Right hindlimb (tissue), 1 donor: ENCODE measurements around the gene APOL6.
"Not testable (repeated sequence)": the region's sequence is repeated elsewhere in the genome, so short reads cannot be mapped to it uniquely, and the experiment has no call there.

ENCODE experiments used
- DNase-seq: peaks from one replicate; pipeline ENCODE4 v3.0.0-alpha.2; 2018

APOL6 gene

DNA sequence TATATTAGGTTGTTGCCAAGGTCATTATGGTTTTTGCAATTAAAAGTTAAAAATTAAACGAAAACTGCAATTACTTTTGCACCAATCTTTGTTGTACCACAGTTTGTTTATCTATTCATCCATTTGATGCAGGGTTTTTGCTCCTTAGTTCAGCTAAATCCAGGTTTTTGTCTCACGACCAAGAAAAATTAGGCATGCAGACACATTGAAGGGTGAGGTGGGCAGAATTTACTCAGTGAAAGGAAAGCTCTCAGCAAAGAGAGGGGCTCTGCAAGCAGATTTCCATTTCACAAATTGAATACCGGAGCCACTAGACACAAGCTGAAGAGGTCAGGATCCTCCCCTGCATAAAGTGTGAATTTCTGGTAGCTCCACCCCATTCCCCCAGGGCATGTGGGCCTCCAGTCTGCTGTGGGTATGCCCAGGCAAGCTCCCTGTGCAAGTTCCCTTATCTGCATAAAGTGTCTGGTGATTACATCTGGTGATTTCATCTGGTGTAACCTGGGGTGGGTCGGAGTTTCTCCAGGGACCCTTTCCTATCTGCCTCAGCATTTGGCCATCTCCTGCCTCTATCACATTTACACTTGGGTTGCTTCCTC, 33.3 kb downstream of the APOL6 start:
- DNase-seq = no peak

- no peak for DNase-seq
Measured at GRCh38 chr22:35683560-35683959, 35.3 kb downstream of the APOL6 start.

DNA sequence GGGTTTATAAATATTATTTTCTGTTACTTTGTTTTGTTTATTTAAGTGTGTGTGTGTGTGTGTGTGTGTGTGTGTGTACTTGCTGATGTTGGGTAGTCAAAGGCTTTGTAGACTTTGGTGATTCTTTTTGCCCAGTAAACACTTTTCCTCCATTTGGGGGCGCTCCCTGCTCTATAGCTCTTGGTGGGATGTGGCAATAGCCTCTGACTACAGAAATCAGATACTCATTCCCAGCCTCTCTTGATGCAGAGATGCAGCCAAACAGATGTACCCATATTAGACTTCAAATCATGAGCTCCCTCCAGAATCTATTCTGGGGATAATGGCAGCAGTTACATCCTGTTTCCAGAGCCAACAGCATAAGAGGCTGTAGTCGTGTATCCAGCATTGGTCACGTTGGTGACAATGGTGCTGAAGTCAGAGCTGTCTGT, 36.0 kb downstream of the APOL6 start:
- DNase-seq = peak; percentile 45

GRCh38 chr22:35684732-35685131, 36.5 kb downstream of the APOL6 start:
- DNase-seq = no peak

DNA sequence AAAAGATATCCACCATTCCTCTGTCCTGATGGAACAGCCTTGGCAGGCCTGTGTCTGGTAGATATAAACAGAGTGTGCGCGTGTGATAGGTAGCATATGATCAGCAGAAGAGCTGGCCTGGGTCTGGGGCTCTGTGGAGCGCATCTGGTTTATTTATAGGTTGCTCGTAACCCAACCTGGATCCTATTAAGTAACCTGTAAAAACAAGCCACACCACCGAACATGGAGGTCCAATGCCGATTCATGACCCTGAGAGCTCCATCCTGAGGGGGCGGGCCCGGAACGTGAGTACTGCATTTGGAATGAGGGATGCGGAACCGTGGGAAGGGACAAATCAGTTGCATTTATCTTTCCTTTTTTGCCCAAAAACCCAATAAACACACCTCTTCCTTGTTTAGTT, 37.5 kb downstream of the APOL6 start:
- no peak for DNase-seq

DNA sequence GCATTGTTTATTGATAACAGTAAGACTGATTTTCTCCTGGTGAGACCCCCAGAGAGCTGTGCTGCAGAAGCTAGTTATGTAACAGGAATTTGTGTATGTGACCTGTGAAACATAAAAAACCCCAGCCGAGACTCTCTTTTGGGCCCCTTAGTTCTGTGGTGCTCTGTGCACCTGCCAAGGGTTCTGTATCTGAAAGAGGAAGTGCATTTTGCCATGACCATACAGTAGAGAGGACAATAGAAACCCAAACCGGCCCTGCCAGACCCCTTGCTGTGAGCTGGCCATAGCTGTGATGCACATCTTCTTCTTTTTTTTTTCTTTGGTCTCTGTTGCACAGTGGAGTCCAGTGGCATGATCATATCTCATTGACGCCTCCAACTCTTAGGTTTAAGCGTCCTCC, 38.1 kb downstream of the APOL6 start:
- DNase-seq = no peak

GRCh38 chr22:35687461-35687860, 39.2 kb downstream of the APOL6 start:
- no peak for DNase-seq

DNA sequence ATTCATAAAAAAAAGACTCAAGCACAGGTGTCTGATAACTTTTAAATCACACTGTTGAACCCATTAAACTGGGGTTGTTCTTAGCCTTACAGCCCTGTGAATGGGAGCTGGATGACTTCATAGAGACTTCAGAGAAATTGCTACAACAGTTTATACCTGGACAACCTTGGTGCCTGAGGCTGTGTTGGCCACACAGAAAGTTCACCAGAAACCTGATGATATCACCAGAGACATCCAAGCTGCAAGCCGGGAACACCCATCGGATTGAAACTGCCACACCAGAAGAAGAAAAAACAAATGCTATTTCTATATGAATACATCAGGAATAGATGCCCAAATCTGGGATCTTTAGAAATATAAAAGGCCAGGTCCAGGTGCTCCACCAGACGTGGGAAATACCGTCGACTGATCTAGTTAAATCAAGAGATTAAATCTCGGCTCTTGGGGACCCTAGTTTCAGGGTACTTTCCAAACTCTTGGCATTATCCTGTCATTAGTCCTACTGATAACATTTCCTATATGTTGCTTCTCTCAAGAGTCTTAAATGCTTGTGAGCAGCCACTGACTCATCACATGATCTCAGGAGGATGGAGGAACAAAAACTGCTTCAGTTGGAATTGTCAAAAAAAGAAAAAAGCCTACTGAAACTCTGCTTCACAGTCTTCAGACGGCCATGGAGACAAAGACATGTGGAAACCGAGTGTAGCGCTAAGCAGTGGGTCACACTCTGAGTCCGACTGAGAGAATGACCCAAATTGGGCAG, 40.8 kb downstream of the APOL6 start:
- no peak for DNase-seq

- no peak for DNase-seq
Measured at GRCh38 chr22:35690001-35690400, 41.8 kb downstream of the APOL6 start.

DNA sequence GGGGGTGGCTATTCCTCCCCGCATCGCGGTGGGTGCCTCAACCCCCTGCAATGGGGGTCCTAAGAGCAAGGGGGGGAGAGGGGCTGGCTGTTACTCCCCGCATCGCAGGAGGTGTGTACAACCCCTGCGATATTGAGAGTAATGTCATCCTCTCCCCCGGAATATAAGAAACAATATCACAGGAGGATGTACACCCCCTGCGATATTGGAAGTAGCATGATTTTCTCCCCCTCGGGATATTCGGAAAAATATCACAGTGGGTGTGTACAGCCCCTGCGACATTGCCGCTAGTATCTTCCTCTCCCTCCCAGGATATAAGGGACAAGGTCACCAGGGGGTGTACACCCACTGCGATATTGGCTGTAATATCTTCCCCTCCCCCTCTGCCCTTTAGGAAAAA, 47.0 kb downstream of the APOL6 start:
- DNase-seq = no peak

DNA sequence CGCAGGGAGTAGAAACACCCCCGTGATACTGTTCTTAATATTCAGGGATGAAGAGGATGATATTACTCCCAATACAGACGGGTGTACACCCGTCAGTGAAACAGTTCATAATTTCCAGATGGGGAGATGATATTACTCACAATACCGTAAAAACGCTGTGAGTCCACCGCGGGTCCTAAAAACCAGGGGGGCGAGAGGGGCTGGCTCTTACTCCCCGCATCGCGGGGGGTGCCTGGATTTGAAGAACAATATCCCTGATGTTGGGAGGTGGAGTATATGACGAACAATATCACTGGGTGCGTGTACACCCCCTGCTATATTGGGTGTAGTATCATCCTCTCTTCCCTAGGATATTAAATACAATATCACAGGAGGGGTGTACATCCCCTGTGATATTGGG, 48.9 kb downstream of the APOL6 start:
- no peak for DNase-seq

DNA sequence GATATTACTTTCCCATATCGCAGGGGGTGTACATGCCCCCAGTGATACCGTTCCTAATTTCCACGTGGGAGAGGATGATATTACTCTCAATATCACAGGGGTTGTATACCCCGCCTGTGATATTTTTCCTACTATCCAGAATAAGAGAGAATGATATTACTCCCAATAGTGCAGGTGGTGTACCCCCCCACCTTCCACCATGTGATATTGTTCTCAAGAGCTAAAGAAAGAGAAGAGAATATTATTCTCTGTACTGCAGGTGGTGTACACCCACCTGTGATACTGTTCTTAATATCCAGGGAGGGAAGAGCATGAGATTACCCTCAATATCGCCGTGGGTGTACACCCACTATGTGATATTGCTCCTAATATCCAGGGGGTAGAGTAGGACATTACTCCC, 51.6 kb downstream of the APOL6 start:
- not testable (repeated sequence) for DNase-seq

GRCh38 chr22:35703861-35704584, 55.8 kb downstream of the APOL6 start:
- DNase-seq = no peak

- no peak for DNase-seq
Measured at GRCh38 chr22:35705141-35705540, 56.9 kb downstream of the APOL6 start.

DNA sequence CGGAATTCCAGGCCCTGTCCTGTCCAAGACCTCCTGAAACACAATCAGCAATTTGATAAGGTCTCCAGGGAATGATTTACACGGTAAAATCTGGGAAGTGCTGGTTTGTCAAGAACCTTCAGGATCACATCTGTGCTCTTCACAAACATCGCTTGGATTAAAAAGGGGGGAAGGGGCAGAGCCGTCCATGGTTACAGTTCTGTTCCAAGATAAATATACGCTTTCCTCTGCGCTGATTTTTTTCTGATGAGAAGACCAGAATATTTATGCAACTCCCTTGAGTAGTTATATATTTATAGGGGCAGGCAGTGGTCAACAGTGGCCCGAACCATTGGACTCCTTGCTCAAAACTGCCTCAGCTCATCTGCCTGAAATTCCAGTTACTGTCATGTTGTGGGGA, 60.2 kb downstream of the APOL6 start:
- DNase-seq = no peak

DNA sequence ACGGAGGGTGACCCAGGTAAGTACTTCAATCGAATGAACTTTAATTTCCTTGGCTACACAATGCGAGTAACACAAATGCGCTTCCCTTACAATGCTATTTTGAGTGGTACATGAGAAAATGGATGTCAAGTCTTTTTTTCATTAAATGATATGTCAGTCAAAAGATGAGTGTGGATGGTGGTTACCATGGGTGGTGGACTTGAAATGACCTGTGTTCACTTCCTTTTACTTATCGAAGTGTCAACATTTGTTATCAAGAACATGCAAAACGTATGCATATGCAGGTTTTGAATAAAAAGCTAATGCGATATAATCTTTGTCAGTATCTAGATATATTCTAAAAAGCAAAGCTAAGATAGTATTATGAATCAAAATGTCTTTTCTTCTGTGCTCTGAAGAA, 60.7 kb downstream of the APOL6 start:
- no peak for DNase-seq

GRCh38 chr22:35711336-35711735, 63.1 kb downstream of the APOL6 start:
- DNase-seq = no peak

DNA sequence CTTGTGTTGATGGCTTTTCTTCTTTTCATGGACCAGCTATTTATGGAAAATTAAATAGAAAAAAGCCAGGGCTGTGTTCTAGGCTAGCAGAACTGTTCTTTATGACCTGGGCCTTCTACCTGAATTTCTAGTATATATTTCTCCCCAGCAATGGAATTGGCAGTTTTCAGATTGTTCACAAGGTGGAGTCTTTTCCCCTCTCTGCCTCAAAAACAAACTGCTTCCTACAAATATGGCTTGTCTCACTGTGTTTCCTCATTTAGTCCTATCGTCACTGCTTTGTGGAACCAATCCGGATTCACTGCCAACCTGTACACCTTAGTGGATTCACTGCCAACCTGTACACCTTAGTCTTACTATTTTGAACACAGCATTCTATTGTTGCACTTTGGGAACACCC, 64.4 kb downstream of the APOL6 start:
- no peak for DNase-seq

DNA sequence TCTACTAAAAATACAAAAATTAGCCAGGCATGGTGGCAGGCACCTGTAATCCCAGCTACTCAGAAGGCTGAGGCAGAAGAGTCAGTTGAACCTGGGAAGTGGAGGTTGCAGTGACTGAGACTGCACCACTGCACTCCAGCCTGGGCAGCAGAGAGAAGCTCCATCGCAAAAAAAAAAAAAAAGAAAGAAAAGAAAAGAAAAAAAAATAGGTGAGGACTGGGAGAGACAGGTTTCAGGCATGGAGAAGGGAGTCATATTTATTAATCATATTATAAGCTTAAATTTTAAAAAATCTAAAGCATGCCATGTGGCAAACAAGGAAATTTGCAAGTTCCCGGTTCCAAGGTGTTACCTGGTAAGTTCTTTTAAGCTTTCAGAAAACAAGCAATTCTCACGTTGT, 69.3 kb downstream of the APOL6 start, which contains the start of gene APOL5:
TSS of gene APOL5 (plus strand) at position 301 of the 400 bp plus-strand sequence. CDS start at position 301, 0 bp downstream.
- DNase-seq = no peak
